Measurements from ENCODE around the gene STMN3.

The STMN3 gene

GRCh38 chr20:63653041-63653973 lies at the start of gene STMN3:
STMN3 (minus strand) TSS chr20:63653424; CDS start chr20:63653345, 79 bp downstream.
- no peaks in the 10 kb centered on the region for H3F3A ChIP-seq (ENCODE audit: insufficient read depth, low read length)
- no peaks in the 10 kb centered on the region for H3K36me3 ChIP-seq (ENCODE audit: insufficient read depth, low read length)
- H3K79me2 ChIP-seq (ENCODE audit: insufficient read depth, low read length) = no peaks in the 10 kb centered on the region
- no peaks in the 10 kb centered on the region for H4K20me1 ChIP-seq (ENCODE audit: insufficient read depth, low read length)
- H3K4me1 ChIP-seq (ENCODE audit: insufficient read depth, low read length, severe bottlenecking) = peaks cover 29% of the 10 kb centered on the region
- no peak for TF ChIP-seq CTCF (IDR thresholded peaks at IDR 0.05; ENCODE audit: low read length)
- TF ChIP-seq EZH2 (IDR thresholded peaks at IDR 0.05; ENCODE audit: borderline replicate concordance, low read length) = no peak
- no peak within 1 kb of the TSS for H3K27ac ChIP-seq (ENCODE audit: low read depth, low read length, poor library complexity, severe bottlenecking)
- H3K9me3 ChIP-seq (ENCODE audit: low read length) = no peaks in the 10 kb centered on the region
- H3K9me2 ChIP-seq (ENCODE audit: low read depth, low read length) = no peaks in the 10 kb centered on the region
- H3K9ac ChIP-seq (ENCODE audit: low read length) = peak within 1 kb of the TSS; percentile 50; the same call in 1 of the 2 replicates
- peak within 1 kb of the TSS; percentile 89 for H3K4me2 ChIP-seq (ENCODE audit: low read length)
- peaks cover 6% of the 10 kb centered on the region; the same call in 1 of the 2 replicates for H3K27me3 ChIP-seq (ENCODE audit: insufficient read depth, low read length)
- H2AFZ ChIP-seq (ENCODE audit: low read length) = no peak within 1 kb of the TSS
- H3K4me3 ChIP-seq (ENCODE audit: low read depth, low read length, poor library complexity, severe bottlenecking) = peak within 1 kb of the TSS; percentile 66

- Histone ChIP-seq H3K4me1 (ENCODE audit: insufficient read depth, low read length, severe bottlenecking) (peaks cover 10% of the 10 kb centered on the region), H3K9ac (ENCODE audit: low read length) (no peak overlapping the region), H3K79me2 (ENCODE audit: insufficient read depth, low read length) (no peaks in the 10 kb centered on the region), H4K20me1 (ENCODE audit: insufficient read depth, low read length) (no peaks in the 10 kb centered on the region), H3K27me3 (ENCODE audit: insufficient read depth, low read length) (no peaks in the 10 kb centered on the region), H3K9me3 (ENCODE audit: low read length) (no peaks in the 10 kb centered on the region), H2AFZ (ENCODE audit: low read length) (no peak overlapping the region), H3K4me3 (ENCODE audit: low read depth, low read length, poor library complexity, severe bottlenecking) (no peak overlapping the region), H3K36me3 (ENCODE audit: insufficient read depth, low read length) (peaks cover 33% of the 10 kb centered on the region), H3F3A (ENCODE audit: insufficient read depth, low read length) (no peaks in the 10 kb centered on the region), H3K9me2 (ENCODE audit: low read depth, low read length) (no peaks in the 10 kb centered on the region), H3K27ac (ENCODE audit: low read depth, low read length, poor library complexity, severe bottlenecking) (no peak overlapping the region), H3K4me2 (ENCODE audit: low read length) (no peak overlapping the region)
- TF ChIP-seq EZH2 (IDR thresholded peaks at IDR 0.05; ENCODE audit: borderline replicate concordance, low read length) = no peak
- no peak for TF ChIP-seq CTCF (IDR thresholded peaks at IDR 0.05; ENCODE audit: low read length)
Measured at GRCh38 chr20:63702036-63702665, 48.9 kb upstream of the STMN3 start.

GRCh38 chr20:63701329-63702035 lies 48.3 kb upstream of the STMN3 start:
- H3K36me3 ChIP-seq (ENCODE audit: insufficient read depth, low read length) = peaks cover 31% of the 10 kb centered on the region
- peaks cover 4% of the 10 kb centered on the region for H3K4me1 ChIP-seq (ENCODE audit: insufficient read depth, low read length, severe bottlenecking)
- no peak overlapping the region for H3K9ac ChIP-seq (ENCODE audit: low read length)
- H3K9me3 ChIP-seq (ENCODE audit: low read length) = no peaks in the 10 kb centered on the region
- no peaks in the 10 kb centered on the region for H4K20me1 ChIP-seq (ENCODE audit: insufficient read depth, low read length)
- H3K4me3 ChIP-seq (ENCODE audit: low read depth, low read length, poor library complexity, severe bottlenecking) = no peak overlapping the region
- H3K9me2 ChIP-seq (ENCODE audit: low read depth, low read length) = no peaks in the 10 kb centered on the region
- H3K79me2 ChIP-seq (ENCODE audit: insufficient read depth, low read length) = no peaks in the 10 kb centered on the region
- H3K27me3 ChIP-seq (ENCODE audit: insufficient read depth, low read length) = no peaks in the 10 kb centered on the region
- no peak overlapping the region for H3K4me2 ChIP-seq (ENCODE audit: low read length)
- H2AFZ ChIP-seq (ENCODE audit: low read length) = no peak overlapping the region
- no peaks in the 10 kb centered on the region for H3F3A ChIP-seq (ENCODE audit: insufficient read depth, low read length)
- H3K27ac ChIP-seq (ENCODE audit: low read depth, low read length, poor library complexity, severe bottlenecking) = no peak overlapping the region
- no peak for TF ChIP-seq EZH2 (IDR thresholded peaks at IDR 0.05; ENCODE audit: borderline replicate concordance, low read length)
- no peak for TF ChIP-seq CTCF (IDR thresholded peaks at IDR 0.05; ENCODE audit: low read length)
